Right cardiac atrium (tissue), 5 donors: ENCODE data around the gene PRKCE. TPM values are rescaled to one million over a fixed set of nuclear protein-coding genes. Genes with fewer than 3 reads are reported as not detected.

Experiments used
- ATAC-seq, 2 donors: fragments of 200-7000 bp; cut with Tn5 transposase; one replicate each; pipeline versions ENCODE4 v1.8.0 to v1.9.1; 2020; ENCODE audit warnings: moderate library complexity in 2 of 2, mild to moderate bottlenecking in 1 of 2
- DNase-seq, 3 donors: peaks; one replicate each; pipeline ENCODE4 v3.0.0-alpha.2; 2020
- H3K27ac ChIP-seq: one replicate; pipeline ENCODE4 v1.5.1; 2013; ENCODE audit warnings: mild to moderate bottlenecking, low read length, control low read depth, moderate library complexity
- H3K27me3 ChIP-seq: one replicate; pipeline ENCODE4 v1.6.1; 2013; ENCODE audit not compliant: control insufficient read depth, insufficient read depth
- H3K4me1 ChIP-seq: one replicate; pipeline ENCODE4 v1.6.1; 2013; ENCODE audit warnings: low read length; ENCODE audit not compliant: control insufficient read depth, insufficient read depth
- H3K4me3 ChIP-seq: one replicate; pipeline ENCODE4 v1.5.1; 2013; ENCODE audit warnings: low read length, control low read depth
- H3K9me3 ChIP-seq: one replicate; pipeline ENCODE4 v1.6.1; 2013; ENCODE audit warnings: low read length; ENCODE audit not compliant: control insufficient read depth
- WGBS: extraction: QIAGEN DNeasy Blood & Tissue Kit; methylation state at CpG from one replicate; pipeline ENCODE4 v1.1.7; 2013; 5-methylcytosine and 5-hydroxymethylcytosine counted together
- intact Hi-C, 4 donors: fragments of 100-400 bp; cut with DNase I; formaldehyde crosslinking; loops; one replicate each; pipeline versions ENCODE4 v1.11.0 to v1.14.0; 2022 to 2023
- polyA plus RNA-seq: library from polyadenylated mRNA; stranded (reverse); fragments of 200-250 nt; gene quantifications from one replicate; pipeline ENCODE4 v1.2.3, GENCODE V29; 2013
- total RNA-seq, 4 donors: library from RNA; stranded (reverse); fragmentation: NEBNext Ultra II Directional; extraction: Animal tissue kit (Norgen Biotek cat#: 25700); gene quantifications; one replicate each; pipeline ENCODE4 v1.2.1, GENCODE V29; 2021
- donor health status: healthy with polysubstance abuse.
- donor health status: DM: no; HTN: yes; CAD: no.
- donor health status: DM: no; HTN: no; CAD: no.
- donor health status: DM: no; HTN: yes; CAD: no; lungs with severe emphysema.
- donor health status: DM: yes; HTN: yes; CAD: no.

PRKCE gene
- total and polyA plus RNA-seq, 5 donors, result 5.5 to 19.7 (median 18.7) TPM

DNA sequence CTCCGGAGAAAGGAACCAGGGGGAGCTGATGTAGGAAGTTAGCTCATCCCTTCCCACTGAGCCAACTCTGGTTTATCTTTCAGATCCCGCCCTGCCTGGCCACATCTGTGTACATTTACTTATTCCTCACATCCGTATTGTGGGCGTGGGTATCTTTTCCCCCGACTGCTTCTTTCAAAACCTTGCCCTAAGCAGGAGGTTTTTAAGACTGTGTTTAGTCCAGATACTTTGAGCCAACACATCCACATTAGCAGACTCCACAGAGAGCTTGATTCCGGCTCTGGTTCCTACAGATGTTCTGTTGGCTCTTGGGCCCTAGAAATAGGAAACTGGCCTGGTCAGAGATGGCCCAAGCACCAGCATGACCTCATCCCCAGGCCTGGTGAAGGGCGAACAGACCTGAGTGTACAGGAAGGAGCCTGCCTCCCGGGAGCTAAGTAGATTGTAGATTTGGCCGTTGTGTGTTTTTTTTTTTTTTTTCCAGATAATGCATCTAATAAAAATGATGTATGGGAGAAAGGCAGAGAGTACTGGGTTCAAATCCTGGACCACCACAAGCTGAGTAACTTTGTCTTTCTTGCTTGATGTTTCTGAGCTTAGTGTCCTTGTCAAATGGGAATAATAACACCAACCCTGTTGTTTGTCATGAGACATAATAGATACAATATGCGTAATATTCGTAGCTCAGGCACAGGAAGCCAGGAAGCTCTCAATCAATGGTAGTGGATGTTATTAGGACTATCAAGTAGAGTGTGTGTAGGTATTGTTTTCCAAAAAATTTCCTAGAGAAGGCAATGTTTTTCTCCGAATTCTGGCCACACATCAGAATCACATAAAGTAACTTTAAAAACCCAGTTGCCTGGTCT, 92.3 kb downstream of the PRKCE start:
- intact Hi-C loops, result no loop called here
- ATAC-seq (peak; percentile 88 to 94), DNase-seq (peak; percentile 77 to 86 (median 78))
- Histone ChIP-seq H3K27me3 (no peaks in the 10 kb centered on the region), H3K4me3 (no peak overlapping the region), H3K27ac (peak overlapping the region; percentile 39), H3K9me3 (no peaks in the 10 kb centered on the region), H3K4me1 (peaks cover 9% of the 10 kb centered on the region)
- WGBS, result 45% methylated on average over 12 of the region's 12 CpGs

DNA sequence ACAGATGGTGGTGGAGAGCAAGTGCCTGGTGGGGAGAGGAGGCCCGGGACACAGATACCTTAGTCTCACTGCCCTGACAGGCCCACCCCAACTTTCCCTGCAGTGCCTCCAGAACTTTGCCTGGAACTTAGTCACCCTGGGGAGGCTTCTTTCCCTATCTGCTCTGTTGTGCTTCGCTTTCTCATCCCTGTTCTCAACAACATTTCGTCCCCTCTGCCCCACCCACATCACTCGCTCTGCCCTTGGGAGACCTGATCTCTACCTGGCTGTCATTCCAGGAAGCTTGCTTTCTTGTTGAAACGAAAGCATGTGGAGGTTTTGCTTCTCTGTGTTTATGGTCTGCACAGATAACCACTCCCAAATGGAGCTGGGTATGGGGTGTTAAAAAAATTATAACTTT, 93.8 kb downstream of the PRKCE start:
- intact Hi-C loops, result no loop called here
- WGBS, result 79% methylated on average over 5 of the region's 5 CpGs
- Histone ChIP-seq H3K9me3 (no peaks in the 10 kb centered on the region), H3K4me3 (no peak overlapping the region), H3K4me1 (peaks cover 10% of the 10 kb centered on the region), H3K27ac (no peak overlapping the region), H3K27me3 (no peaks in the 10 kb centered on the region)
- DNase-seq, result no peak
- no peak for ATAC-seq

DNA sequence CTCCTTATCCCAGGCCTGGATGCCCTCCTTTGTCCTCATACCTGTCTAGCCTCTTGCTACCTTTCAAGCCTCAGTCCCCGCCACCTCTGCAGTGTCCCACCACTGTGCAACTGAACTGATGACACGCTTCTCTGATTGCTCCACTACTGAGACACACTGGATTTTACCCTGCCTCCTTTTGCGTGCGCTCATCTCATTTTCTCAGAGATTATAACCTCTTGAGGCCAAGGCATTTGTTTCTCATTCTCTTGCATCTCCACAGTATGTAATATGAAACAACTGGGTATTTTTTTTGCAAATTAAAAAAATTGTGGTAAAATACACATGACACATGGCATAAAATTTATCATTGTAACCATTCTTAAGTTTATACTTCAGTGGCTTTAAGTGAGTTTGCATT, 95.4 kb downstream of the PRKCE start:
- H3K4me3 ChIP-seq, result no peak overlapping the region
- ATAC-seq (no peak), DNase-seq (no peak)
- over 99% methylated on average over 4 of the region's 4 CpGs for WGBS
- no peaks in the 10 kb centered on the region for H3K27me3 ChIP-seq
- H3K4me1 ChIP-seq, result peaks cover 8% of the 10 kb centered on the region
- H3K27ac ChIP-seq, result no peak overlapping the region
- no peaks in the 10 kb centered on the region for H3K9me3 ChIP-seq
- intact Hi-C loops, result no loop called here

DNA sequence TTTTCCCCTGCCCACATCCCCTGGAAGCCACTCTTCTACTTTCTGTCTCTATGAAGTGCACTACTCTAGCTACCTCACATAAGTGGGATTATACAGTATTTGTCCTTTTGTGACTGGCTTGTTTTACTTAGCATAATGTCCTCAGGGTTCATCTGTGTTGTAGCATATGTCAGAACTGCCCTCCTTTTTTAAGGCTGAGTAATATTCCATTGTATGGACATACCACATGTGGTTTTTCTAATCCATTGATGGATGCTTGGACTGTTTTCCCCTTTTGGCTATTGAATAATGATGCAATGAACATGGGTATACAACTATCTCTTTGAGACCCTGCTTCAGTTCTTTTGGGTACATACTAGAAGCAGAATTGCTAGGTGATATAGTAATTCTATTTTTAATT, 95.9 kb downstream of the PRKCE start:
- peaks cover 8% of the 10 kb centered on the region for H3K4me1 ChIP-seq
- DNase-seq, result no peak
- H3K4me3 ChIP-seq, result no peak overlapping the region
- H3K27me3 ChIP-seq, result no peaks in the 10 kb centered on the region
- ATAC-seq, result no peak
- no peak overlapping the region for H3K27ac ChIP-seq
- no peaks in the 10 kb centered on the region for H3K9me3 ChIP-seq
- intact Hi-C loops, result no loop called here

DNA sequence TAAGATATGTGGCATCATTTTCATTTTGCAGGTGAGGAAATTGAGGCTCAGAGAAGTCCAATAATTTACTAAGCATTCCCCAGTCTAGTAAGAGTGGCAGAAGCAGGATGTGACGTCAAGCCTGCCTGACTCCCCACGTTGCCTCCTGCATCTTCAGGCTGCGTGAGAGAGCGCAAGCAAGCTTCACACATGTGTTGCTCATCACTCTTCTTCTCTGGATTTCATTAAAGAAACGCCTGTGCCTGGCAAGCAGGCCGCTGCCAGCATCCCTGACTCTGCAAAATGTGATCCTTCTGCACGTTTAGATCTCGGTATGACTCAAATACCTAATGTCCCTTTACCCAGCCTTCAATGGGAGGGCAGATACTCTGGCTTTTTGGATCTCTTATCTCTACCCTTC, 96.8 kb downstream of the PRKCE start:
- Histone ChIP-seq H3K27me3 (no peaks in the 10 kb centered on the region), H3K4me3 (no peak overlapping the region), H3K9me3 (no peaks in the 10 kb centered on the region), H3K27ac (no peak overlapping the region), H3K4me1 (peaks cover 8% of the 10 kb centered on the region)
- intact Hi-C loops, result no loop called here
- ATAC-seq (no peak), DNase-seq (no peak)
- WGBS, result 79% methylated on average over 8 of the region's 8 CpGs

DNA sequence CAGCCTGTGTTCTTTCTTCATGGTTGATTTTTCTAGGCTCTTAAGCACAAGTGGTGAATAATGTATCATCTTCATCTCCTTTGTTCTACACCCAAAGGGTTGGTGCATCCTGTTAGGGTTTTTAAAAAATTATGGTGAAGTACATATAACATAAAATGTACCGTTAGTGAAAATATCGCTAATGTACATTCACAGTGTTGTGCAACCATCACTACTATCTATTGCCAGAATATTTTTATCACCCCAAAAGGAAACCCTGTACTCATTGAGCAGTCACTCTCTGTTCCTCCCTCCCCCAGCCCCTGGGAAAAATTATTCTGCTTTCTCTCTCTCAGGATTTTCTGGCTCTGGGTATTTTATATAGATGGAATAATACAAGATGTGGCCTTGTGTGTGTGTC, 98.5 kb downstream of the PRKCE start:
- H3K27ac ChIP-seq, result no peak overlapping the region
- no peaks in the 10 kb centered on the region for H3K27me3 ChIP-seq
- H3K4me1 ChIP-seq, result peaks cover 7% of the 10 kb centered on the region
- intact Hi-C loops, result no loop called here
- 55% methylated on average over 2 of the region's 2 CpGs for WGBS
- no peak for ATAC-seq
- no peak for DNase-seq
- no peaks in the 10 kb centered on the region for H3K9me3 ChIP-seq
- H3K4me3 ChIP-seq, result no peak overlapping the region

DNA sequence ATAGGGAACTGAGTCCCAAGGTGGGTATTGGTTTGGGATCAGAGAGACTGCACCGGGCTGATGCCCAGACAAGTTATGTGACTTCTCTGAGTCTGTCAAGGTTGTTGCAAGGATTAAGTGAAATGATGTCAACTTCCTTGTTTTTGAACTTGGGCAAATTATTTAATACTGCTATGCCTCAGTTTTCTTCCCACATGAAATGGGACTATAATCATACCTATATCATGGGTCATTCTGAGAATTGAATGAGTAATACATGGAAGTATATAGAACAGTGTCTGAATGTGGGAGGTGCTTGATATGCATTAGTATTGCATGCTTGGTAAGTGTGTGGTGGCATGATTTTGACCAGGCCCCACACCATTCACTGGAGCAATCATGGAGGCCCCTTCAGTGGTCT, 99.0 kb downstream of the PRKCE start:
- WGBS, result 98% methylated on average over 1 of the region's 1 CpG

DNA sequence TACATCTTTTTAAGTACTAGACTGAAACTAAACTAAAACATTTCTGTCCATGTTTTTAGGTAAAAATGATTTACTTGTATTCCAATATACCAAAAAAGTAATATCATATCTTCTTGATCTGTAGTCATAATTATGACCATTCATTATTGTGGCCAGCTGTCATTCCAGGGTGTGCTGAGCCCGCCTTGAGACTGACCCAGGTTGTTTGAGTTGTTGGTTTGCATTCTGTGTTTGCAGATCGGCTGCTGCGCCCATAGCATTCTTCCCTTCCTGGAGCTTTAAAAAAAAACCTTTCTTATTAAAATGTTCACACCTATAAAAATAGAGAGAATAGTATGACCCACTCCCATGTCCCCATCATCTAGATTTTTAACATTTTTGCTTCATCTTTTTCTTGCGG, 101.9 kb downstream of the PRKCE start:
- intact Hi-C loops, result no loop called here
- Histone ChIP-seq H3K4me3 (no peak overlapping the region), H3K4me1 (peaks cover 7% of the 10 kb centered on the region), H3K27me3 (no peaks in the 10 kb centered on the region), H3K9me3 (no peaks in the 10 kb centered on the region), H3K27ac (no peak overlapping the region)
- DNase-seq (no peak), ATAC-seq (no peak)
- WGBS, result 97% methylated on average over 4 of the region's 4 CpGs

More for the DNA sequence above, 99.0 kb downstream of the PRKCE start:
- Histone ChIP-seq H3K9me3 (no peaks in the 10 kb centered on the region), H3K4me3 (no peak overlapping the region), H3K4me1 (peaks cover 4% of the 10 kb centered on the region), H3K27ac (no peak overlapping the region), H3K27me3 (no peaks in the 10 kb centered on the region)
- intact Hi-C loops, result no loop called here
- no peak for ATAC-seq
- DNase-seq, result no peak

DNA sequence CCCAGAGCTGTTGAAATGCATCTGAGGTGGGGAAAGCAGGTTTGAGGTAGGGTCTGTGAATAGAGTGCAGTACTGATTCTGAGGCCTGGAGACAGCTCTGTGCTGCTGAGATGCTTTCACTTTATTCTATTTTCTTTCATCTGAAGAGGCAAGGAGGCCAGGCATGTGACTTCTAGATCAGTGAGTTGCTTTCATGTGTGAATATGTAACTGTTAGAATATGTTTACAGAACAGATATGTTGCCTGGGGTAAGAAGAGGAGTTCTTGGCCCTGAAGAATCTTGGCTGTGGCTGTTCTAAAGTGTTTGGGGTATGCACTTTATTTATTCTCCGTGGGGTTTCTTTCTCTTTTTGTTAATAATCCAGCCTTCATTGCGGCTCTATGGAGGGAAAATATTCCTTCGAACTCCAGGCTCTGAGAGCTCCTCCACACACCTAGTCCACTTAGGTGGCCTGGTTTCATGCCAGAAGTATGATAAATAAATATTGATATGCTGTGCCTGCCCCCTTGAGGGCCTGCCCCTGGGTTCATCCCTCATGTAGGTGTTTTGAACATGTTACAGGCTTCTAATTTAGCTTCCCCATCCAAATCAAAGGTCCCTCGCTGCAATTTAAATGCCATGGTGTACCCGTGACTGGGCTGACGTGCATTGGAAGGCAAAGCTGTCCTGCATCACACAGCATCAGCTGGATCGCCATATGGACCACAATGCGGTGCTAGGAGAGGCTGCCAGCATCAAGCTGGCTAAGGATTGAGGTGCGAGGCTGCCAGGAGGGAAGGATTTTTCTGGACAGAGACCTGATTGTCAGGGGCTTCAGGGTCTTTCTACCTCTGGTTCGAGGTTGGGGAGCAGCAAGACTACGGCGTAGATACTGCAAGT, 102.9 kb downstream of the PRKCE start:
- intact Hi-C loops, result no loop called here
- Histone ChIP-seq H3K4me3 (no peak overlapping the region), H3K9me3 (no peaks in the 10 kb centered on the region), H3K4me1 (peaks cover 10% of the 10 kb centered on the region), H3K27me3 (no peaks in the 10 kb centered on the region), H3K27ac (no peak overlapping the region)
- no peak for DNase-seq
- ATAC-seq, result no peak
- WGBS, result 69% methylated on average over 12 of the region's 12 CpGs

DNA sequence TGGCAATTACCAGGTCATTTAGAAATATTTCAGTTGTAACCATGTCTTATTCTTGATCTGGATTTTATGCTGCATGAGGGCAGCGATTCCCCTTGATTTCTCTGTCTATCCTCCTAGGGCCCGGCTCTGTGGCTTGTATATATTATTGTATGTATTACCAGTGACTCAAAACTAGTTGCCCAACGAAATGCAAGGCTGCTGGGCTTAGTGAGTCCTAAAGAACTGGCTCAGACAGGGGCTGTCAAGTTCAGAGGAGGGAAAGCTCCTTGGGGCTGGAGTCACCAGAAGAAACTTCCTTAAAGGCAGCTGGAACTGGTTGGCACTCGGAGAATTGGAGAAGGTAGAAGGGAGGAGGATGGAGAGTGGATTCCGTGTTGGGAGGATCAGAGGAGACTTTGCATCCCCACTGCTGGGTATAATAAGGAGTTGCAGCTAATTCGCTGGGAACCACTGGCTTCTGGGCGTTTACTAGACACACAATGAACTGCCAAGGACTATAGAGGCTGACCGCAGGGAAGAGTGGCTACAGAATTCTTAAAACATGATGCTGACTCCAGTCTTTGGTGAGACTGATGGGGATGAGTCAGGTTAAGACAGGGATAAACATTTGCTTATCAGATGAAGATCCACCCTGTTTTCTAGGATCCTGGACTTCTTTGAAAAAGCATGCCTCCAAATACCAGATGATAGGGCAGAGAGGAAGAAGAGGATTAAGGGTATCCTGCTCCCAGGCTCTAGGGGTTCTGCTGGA, 104.3 kb downstream of the PRKCE start:
- Histone ChIP-seq H3K4me1 (peaks cover 8% of the 10 kb centered on the region), H3K27me3 (no peaks in the 10 kb centered on the region), H3K27ac (no peak overlapping the region), H3K9me3 (no peaks in the 10 kb centered on the region), H3K4me3 (no peak overlapping the region)
- ATAC-seq (no peak), DNase-seq (no peak)
- 87% methylated on average over 8 of the region's 8 CpGs for WGBS
- intact Hi-C loops, result no loop called here

DNA sequence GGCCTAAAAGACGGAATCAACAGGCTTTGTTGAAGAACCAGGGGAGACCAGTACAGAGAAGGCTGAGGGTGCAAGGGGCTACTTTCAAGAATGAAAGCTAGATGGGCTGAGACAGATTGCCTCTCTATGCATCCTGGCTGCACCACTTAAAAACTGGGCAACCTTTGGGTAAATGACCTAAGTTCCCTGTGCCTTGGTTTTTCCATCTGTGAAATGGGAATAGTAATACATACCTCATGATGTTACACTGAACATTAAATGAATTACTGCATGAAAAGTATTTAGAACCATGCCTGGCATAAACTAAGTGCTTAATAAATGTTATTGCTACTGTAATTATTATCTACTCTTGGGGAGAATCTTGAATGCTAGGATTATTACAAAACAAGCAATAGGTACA, 106.5 kb downstream of the PRKCE start:
- peaks cover 13% of the 10 kb centered on the region for H3K4me1 ChIP-seq
- no peaks in the 10 kb centered on the region for H3K27me3 ChIP-seq
- intact Hi-C loops, result no loop called here
- H3K4me3 ChIP-seq, result no peak overlapping the region
- H3K27ac ChIP-seq, result no peak overlapping the region
- no peaks in the 10 kb centered on the region for H3K9me3 ChIP-seq
- 98% methylated on average over 1 of the region's 1 CpG for WGBS
- ATAC-seq (no peak), DNase-seq (no peak)
